IMR-90 (cell line): Measurements from ENCODE around the gene ZBTB3. TPM values are rescaled to one million over a fixed set of nuclear protein-coding genes. Genes with fewer than 3 reads are reported as not detected.

ENCODE experiments used
- ATAC-seq: fragments of 200-7000 bp; cut with Tn5 transposase; 2 replicates; pipeline ENCODE4 v1.9.1; 2020; ENCODE audit warnings: low read depth, mild to moderate bottlenecking, moderate library complexity
- BruUV-seq: library from RNA; stranded (reverse); fragments of 400-500 nt; replicated peaks from 2 replicates; lab custom pipeline; 2021; lab: Mats Ljungman, UMichigan
- CTCF ChIA-PET: fragments of 300-600 bp; formaldehyde crosslinking; extraction: SDS; loops from one replicate; lab custom pipeline; 2021; ENCODE audit warnings: antibody characterized with exemption; lab: Yijun Ruan, JAX
- POLR2A ChIA-PET: fragments of 300-600 bp; sonication (Branson Sonifier 250); formaldehyde crosslinking; loops from one replicate; lab custom pipeline; 2022; ENCODE audit warnings: antibody characterized with exemption; ENCODE audit not compliant: unreplicated experiment; lab: Charles Lee
- DNase-seq: peaks from one replicate; pipeline ENCODE4 v3.0.0; 2013
- H2AFZ ChIP-seq: replicated peaks from 2 replicates; pipeline ENCODE3; 2013; ENCODE audit warnings: low read length, mild to moderate bottlenecking; ENCODE audit not compliant: poor library complexity
- H2AK5ac ChIP-seq: 2 replicates; pipeline ENCODE4 v1.6.1; 2013; ENCODE audit warnings: low read depth, low read length, inconsistent platforms
- H2AK9ac ChIP-seq: replicated peaks from 2 replicates; pipeline ENCODE3; 2013; ENCODE audit warnings: mild to moderate bottlenecking, low read depth, low read length, moderate library complexity; ENCODE audit not compliant: poor library complexity
- H2BK120ac ChIP-seq: 2 replicates; pipeline ENCODE4 v1.6.1; 2013; ENCODE audit warnings: low read depth, low read length, inconsistent platforms
- H2BK15ac ChIP-seq: 3 replicates; pipeline ENCODE4 v1.6.1; 2013; ENCODE audit warnings: low read depth, low read length, inconsistent platforms
- H2BK20ac ChIP-seq: 2 replicates; pipeline ENCODE4 v1.6.1; 2013; ENCODE audit warnings: low read depth, mild to moderate bottlenecking, inconsistent platforms, low read length, moderate library complexity
- H2BK5ac ChIP-seq: 2 replicates; pipeline ENCODE4 v1.6.1; 2013; ENCODE audit warnings: mild to moderate bottlenecking, low read depth, low read length, inconsistent platforms; ENCODE audit not compliant: poor library complexity, severe bottlenecking
- H3K14ac ChIP-seq: replicated peaks from 2 replicates; pipeline ENCODE4 v1.6.1; 2013; ENCODE audit warnings: low read depth, low read length, inconsistent platforms
- H3K18ac ChIP-seq: 2 replicates; pipeline ENCODE4 v1.6.1; 2013; ENCODE audit warnings: low read depth, low read length, control low read depth
- H3K23ac ChIP-seq: 2 replicates; pipeline ENCODE4 v1.6.1; 2013; ENCODE audit warnings: low read depth, low read length, inconsistent platforms
- H3K27ac ChIP-seq: 2 replicates; pipeline ENCODE4 v1.5.1; 2013; ENCODE audit warnings: mild to moderate bottlenecking, control low read depth, low read length; ENCODE audit not compliant: insufficient read depth
- H3K27me3 ChIP-seq: 2 replicates; pipeline ENCODE4 v1.6.1; 2013; ENCODE audit warnings: low read length; ENCODE audit not compliant: control insufficient read depth, insufficient read depth
- H3K36me3 ChIP-seq: 2 replicates; pipeline ENCODE4 v1.6.1; 2013; ENCODE audit warnings: low read length, mixed read lengths; ENCODE audit not compliant: control insufficient read depth, insufficient read depth
- H3K4ac ChIP-seq: 2 replicates; pipeline ENCODE4 v1.6.1; 2013; ENCODE audit warnings: low read depth, low read length, inconsistent platforms
- H3K4me1 ChIP-seq: 2 replicates; pipeline ENCODE4 v1.6.1; 2013; ENCODE audit warnings: low read length, mixed read lengths; ENCODE audit not compliant: control insufficient read depth, insufficient read depth
- H3K4me2 ChIP-seq: 2 replicates; pipeline ENCODE4 v1.6.1; 2013; ENCODE audit warnings: low read depth, mild to moderate bottlenecking, control low read depth, low read length, moderate library complexity
- H3K4me3 ChIP-seq: 2 replicates; pipeline ENCODE4 v1.5.1; 2013; ENCODE audit warnings: low read depth, mild to moderate bottlenecking, control low read depth, low read length, moderate library complexity; ENCODE audit not compliant: insufficient read depth
- H3K56ac ChIP-seq: 2 replicates; pipeline ENCODE4 v1.6.1; 2013; ENCODE audit warnings: low read length, inconsistent platforms; ENCODE audit not compliant: insufficient read depth; ENCODE audit errors: extremely low read depth
- H3K79me1 ChIP-seq, 2 experiments: 2 replicates each; pipeline ENCODE4 v1.6.1; 2013; ENCODE audit warnings: low read length in 2 of 2, inconsistent platforms in 1 of 2, low read depth in 1 of 2
- H3K9ac ChIP-seq: 2 replicates; pipeline ENCODE4 v1.6.1; 2013; ENCODE audit warnings: low read depth, low read length, control low read depth
- H3K9me1 ChIP-seq: 2 replicates; pipeline ENCODE4 v1.6.1; 2013; ENCODE audit warnings: low read length, inconsistent platforms; ENCODE audit not compliant: insufficient read depth
- H3K9me3 ChIP-seq: 2 replicates; pipeline ENCODE4 v1.6.1; 2013; ENCODE audit warnings: low read length; ENCODE audit not compliant: control insufficient read depth, insufficient read depth
- H4K20me1 ChIP-seq: 2 replicates; pipeline ENCODE4 v1.6.1; 2013; ENCODE audit warnings: low read length, inconsistent platforms; ENCODE audit not compliant: insufficient read depth
- H4K5ac ChIP-seq: 2 replicates; pipeline ENCODE4 v1.6.1; 2013; ENCODE audit warnings: mild to moderate bottlenecking, low read depth, low read length, control low read depth
- H4K8ac ChIP-seq, 2 experiments: 2 replicates each; pipeline ENCODE4 v1.6.1; 2013; ENCODE audit warnings: low read depth in 2 of 2, low read length in 2 of 2, control low read depth in 1 of 2, inconsistent platforms in 1 of 2
- H4K91ac ChIP-seq: 2 replicates; pipeline ENCODE4 v1.6.1; 2013; ENCODE audit warnings: low read depth, low read length, inconsistent platforms; ENCODE audit not compliant: insufficient read depth
- BHLHE40 ChIP-seq: fragments of 150-350 bp; IDR thresholded peaks from 2 replicates; pipeline ENCODE4 v1.6.1; 2016; ENCODE audit warnings: mild to moderate bottlenecking, low read depth, low read length
- CHD1 ChIP-seq: IDR thresholded peaks from 2 replicates; pipeline ENCODE4 v1.6.1; 2012; ENCODE audit warnings: low read depth, low read length, improper control_type of control experiment
- MAZ ChIP-seq: IDR thresholded peaks from 2 replicates; pipeline ENCODE4 v1.6.1; 2012; ENCODE audit warnings: low read depth, mild to moderate bottlenecking, low read length, improper control_type of control experiment, moderate library complexity, borderline replicate concordance
- POLR2A ChIP-seq: IDR thresholded peaks from 2 replicates; pipeline ENCODE4 v1.6.1; 2012; ENCODE audit warnings: mild to moderate bottlenecking, low read depth, low read length
- WGBS, 2 experiments: methylation state at CpG; one replicate each; pipeline versions ENCODE4 v1.1.5 to v1.1.7; 2013; ENCODE audit warnings: missing lambda C conversion rate in 2 of 2; ENCODE audit not compliant: insufficient read length in 1 of 2; ENCODE audit errors: extremely low coverage in 2 of 2; 5-methylcytosine and 5-hydroxymethylcytosine counted together
- dilution Hi-C: fragments of 300-500 bp; cut with HindIII; formaldehyde crosslinking; loops from one replicate; pipeline ENCODE4 v1.14.3; 2018; ENCODE audit warnings: low sequenced_read_pairs; ENCODE audit not compliant: unreplicated experiment
- in situ Hi-C: fragments of 300-500 bp; cut with MboI; formaldehyde crosslinking; loops from 3 replicates; pipeline ENCODE4 v1.14.3; 2019; ENCODE audit warnings: low sequenced_read_pairs, inconsistent platforms, mixed read lengths
- intact Hi-C: fragments of 100-400 bp; cut with micrococcal nuclease; formaldehyde crosslinking; loops from 2 replicates; pipeline ENCODE4 v1.10.0; 2022
- polyA plus RNA-seq, 3 experiments: library from polyadenylated mRNA; depleted of rRNA; stranded (reverse); fragments of >200 nt; gene quantifications; 2 replicates each; pipeline ENCODE4 v1.2.3, GENCODE V29; 2012; ENCODE audit warnings: low replicate concordance in 1 of 3
- total RNA-seq: library from RNA; depleted of rRNA; stranded (reverse); fragments of >200 nt; gene quantifications from 2 replicates; pipeline ENCODE4 v1.2.3, GENCODE V29; 2012
- TF ChIP-seq, protein P1 (sequence below): conservative IDR thresholded peaks from 2 replicates; pipeline ENCODE4 v1.5.1; 2012; ENCODE audit warnings: mild to moderate bottlenecking, low read depth, low read length, improper control_type of control experiment
- TF ChIP-seq, protein P2 (sequence below): fragments of 150-350 bp; IDR thresholded peaks from 2 replicates; pipeline ENCODE4 v1.6.1; 2017; ENCODE audit warnings: mild to moderate bottlenecking, antibody characterized with exemption, low read length, low read depth

ZBTB3 gene
- total and polyA plus RNA-seq, 2 of the 4 experiments (the other 2 are of a cell fraction) = 3.4 to 8.1 TPM

DNA sequence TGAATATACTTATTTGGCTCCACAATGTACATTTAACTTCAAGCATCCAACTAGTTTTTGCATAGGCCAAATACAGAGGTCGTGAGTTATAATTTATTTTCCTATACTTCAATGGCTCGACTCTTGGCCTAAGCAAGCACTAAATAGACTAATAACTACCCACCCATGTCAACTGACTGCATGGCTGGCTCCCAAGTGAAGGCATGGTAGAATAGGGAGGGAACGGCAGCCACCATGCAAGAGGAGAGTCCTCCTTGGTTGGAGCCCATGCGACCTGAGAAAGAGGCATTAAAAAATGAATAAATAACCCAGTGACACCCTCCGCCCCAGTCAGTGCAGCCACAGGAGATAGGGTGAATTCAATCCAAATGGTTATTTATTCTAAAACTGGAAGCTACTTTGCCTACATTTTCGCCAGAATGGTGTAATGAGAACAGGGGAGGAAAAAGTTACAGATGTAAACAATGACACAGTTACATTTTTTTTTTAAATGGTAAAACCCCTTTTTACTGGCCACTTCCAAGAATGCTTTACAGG lies 41.6 kb downstream of the ZBTB3 start:
- H3K9me1 ChIP-seq = peaks cover 10% of the 10 kb centered on the region
- in situ Hi-C loops (no loop called here), dilution Hi-C loops (no loop called here), intact Hi-C loops (no loop called here)
- BruUV-seq = no TSS peak
- DNase-seq = peak; percentile 41
- peaks cover 27 to 65% of the 10 kb centered on the region in 2 experiments for H3K79me1 ChIP-seq
- H3K4me1 ChIP-seq = peaks cover 12% of the 10 kb centered on the region
- ChIA-PET CTCF (no interaction called here), POLR2A (no interaction called here)
- H3K18ac ChIP-seq = no peak overlapping the region
- no peak overlapping the region for H4K91ac ChIP-seq
- H3K36me3 ChIP-seq = peaks cover 47% of the 10 kb centered on the region
- no peak overlapping the region for H3K9ac ChIP-seq
- H4K20me1 ChIP-seq = no peaks in the 10 kb centered on the region
- no peak overlapping the region for H2AK9ac ChIP-seq
- no peak overlapping the region for H3K56ac ChIP-seq
- H2BK20ac ChIP-seq = no peak overlapping the region
- no peak for ATAC-seq
- no peak overlapping the region for H3K4ac ChIP-seq
- H3K9me3 ChIP-seq = no peaks in the 10 kb centered on the region
- no peak overlapping the region for H3K4me2 ChIP-seq
- H3K14ac ChIP-seq = no peak overlapping the region
- no CpG with 5 or more reads among the region's 6 CpGs for WGBS, 2 experiments
- H2BK120ac ChIP-seq = no peak overlapping the region
- H2AK5ac ChIP-seq = no peak overlapping the region
- TF ChIP-seq BHLHE40 (no peak), MAZ (no peak), CHD1 (no peak), POLR2A (no peak)
- TF ChIP-seq, protein P1, sequence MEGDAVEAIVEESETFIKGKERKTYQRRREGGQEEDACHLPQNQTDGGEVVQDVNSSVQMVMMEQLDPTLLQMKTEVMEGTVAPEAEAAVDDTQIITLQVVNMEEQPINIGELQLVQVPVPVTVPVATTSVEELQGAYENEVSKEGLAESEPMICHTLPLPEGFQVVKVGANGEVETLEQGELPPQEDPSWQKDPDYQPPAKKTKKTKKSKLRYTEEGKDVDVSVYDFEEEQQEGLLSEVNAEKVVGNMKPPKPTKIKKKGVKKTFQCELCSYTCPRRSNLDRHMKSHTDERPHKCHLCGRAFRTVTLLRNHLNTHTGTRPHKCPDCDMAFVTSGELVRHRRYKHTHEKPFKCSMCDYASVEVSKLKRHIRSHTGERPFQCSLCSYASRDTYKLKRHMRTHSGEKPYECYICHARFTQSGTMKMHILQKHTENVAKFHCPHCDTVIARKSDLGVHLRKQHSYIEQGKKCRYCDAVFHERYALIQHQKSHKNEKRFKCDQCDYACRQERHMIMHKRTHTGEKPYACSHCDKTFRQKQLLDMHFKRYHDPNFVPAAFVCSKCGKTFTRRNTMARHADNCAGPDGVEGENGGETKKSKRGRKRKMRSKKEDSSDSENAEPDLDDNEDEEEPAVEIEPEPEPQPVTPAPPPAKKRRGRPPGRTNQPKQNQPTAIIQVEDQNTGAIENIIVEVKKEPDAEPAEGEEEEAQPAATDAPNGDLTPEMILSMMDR = no peak
- TF ChIP-seq, protein P2, sequence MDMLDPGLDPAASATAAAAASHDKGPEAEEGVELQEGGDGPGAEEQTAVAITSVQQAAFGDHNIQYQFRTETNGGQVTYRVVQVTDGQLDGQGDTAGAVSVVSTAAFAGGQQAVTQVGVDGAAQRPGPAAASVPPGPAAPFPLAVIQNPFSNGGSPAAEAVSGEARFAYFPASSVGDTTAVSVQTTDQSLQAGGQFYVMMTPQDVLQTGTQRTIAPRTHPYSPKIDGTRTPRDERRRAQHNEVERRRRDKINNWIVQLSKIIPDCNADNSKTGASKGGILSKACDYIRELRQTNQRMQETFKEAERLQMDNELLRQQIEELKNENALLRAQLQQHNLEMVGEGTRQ = no peak
- no peak overlapping the region for H2AFZ ChIP-seq
- H4K5ac ChIP-seq = no peak overlapping the region
- no peaks in the 10 kb centered on the region for H3K27me3 ChIP-seq
- no peak overlapping the region for H3K23ac ChIP-seq
- no peak overlapping the region for H3K4me3 ChIP-seq
- no peak overlapping the region for H4K8ac ChIP-seq
- no peak overlapping the region for H2BK5ac ChIP-seq
- no peak overlapping the region for H2BK15ac ChIP-seq
- H3K27ac ChIP-seq = peak overlapping the region; percentile 41; the same call in 1 of the 2 replicates
